Peyer's patch (tissue), 4 donors: ENCODE measurements around the gene RNF157.

Experiments used
- POLR2A ChIP-seq, 2 donors: fragments of 450-650 bp; IDR thresholded peaks; one replicate each; pipeline ENCODE4 v1.5.1; 2017; ENCODE audit warnings: antibody characterized with exemption in 2 of 2, mild to moderate bottlenecking in 2 of 2, moderate library complexity in 2 of 2
- TF ChIP-seq, protein P1 (sequence below), 6 experiments: fragments of 450-650 bp in 4 of 6; fragments of 200-600 bp in 2 of 6; sonication (generic) in 1 of 6; IDR thresholded peaks; one replicate each; pipeline ENCODE4 v1.5.1; 2017 to 2019; ENCODE audit warnings: antibody characterized with exemption in 6 of 6, mild to moderate bottlenecking in 3 of 6, moderate library complexity in 1 of 6

DNA sequence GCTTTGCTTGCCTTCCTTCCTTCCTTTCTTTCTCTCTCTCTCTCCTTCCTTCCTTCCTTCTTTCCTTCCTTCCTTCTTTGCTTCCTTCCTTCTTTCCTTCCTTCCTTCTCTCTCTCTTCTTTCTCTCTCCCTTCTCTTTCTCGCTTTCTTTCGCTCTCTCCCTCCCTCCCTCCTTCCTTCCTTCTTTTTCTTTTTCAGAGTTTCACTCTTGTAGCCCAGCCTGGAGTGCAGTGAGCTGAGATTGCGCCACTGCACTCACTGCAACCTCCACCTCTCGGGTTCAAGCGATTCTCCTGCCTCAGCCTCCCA lies 117.1 kb downstream of the RNF157 start:
- TF ChIP-seq, protein P1, sequence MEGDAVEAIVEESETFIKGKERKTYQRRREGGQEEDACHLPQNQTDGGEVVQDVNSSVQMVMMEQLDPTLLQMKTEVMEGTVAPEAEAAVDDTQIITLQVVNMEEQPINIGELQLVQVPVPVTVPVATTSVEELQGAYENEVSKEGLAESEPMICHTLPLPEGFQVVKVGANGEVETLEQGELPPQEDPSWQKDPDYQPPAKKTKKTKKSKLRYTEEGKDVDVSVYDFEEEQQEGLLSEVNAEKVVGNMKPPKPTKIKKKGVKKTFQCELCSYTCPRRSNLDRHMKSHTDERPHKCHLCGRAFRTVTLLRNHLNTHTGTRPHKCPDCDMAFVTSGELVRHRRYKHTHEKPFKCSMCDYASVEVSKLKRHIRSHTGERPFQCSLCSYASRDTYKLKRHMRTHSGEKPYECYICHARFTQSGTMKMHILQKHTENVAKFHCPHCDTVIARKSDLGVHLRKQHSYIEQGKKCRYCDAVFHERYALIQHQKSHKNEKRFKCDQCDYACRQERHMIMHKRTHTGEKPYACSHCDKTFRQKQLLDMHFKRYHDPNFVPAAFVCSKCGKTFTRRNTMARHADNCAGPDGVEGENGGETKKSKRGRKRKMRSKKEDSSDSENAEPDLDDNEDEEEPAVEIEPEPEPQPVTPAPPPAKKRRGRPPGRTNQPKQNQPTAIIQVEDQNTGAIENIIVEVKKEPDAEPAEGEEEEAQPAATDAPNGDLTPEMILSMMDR (IDR thresholded peaks at IDR 0.05): no peak
- no peak for TF ChIP-seq POLR2A (IDR thresholded peaks at IDR 0.05)
